ENCODE measurements around the gene KIF5A. TPM values are rescaled to one million over a fixed set of nuclear protein-coding genes. Genes with fewer than 3 reads are reported as not detected.

The KIF5A gene
- total RNA-seq, 2 donors from 2014 or later: 0.81 to 2.7 TPM

- Histone ChIP-seq H3K36me3 (peaks cover 6% of the 10 kb centered on the region), H3K27me3 (replicated peaks; ENCODE audit: insufficient read depth) (no peaks in the 10 kb centered on the region), H3K4me1 (ENCODE audit: control insufficient read depth in 1 of 2, low read depth in 2 of 2) (no peaks in the 10 kb centered on the region), H3K4me3 (no peak overlapping the region), H3K9me3 (no peaks in the 10 kb centered on the region), H3K27ac (no peak overlapping the region)
- TF ChIP-seq CTCF (IDR thresholded peaks at IDR 0.05): no peak
- no peak for ATAC-seq (ENCODE audit: insufficient number of reproducible peaks, low FRiP score, low read depth)
- no peak for DNase-seq (ENCODE audit: low spot score)
Observed at GRCh38 chr12:57579677-57580465, 30.0 kb downstream of the KIF5A start.

- DNase-seq (ENCODE audit: low spot score) (no peak), ATAC-seq (ENCODE audit: insufficient number of reproducible peaks, low FRiP score, low read depth) (no peak)
- H3K36me3 ChIP-seq: peaks cover 6% of the 10 kb centered on the region
- no peak overlapping the region for H3K27ac ChIP-seq
- H3K4me1 ChIP-seq (ENCODE audit: control insufficient read depth in 1 of 2, low read depth in 2 of 2): no peaks in the 10 kb centered on the region
- no peaks in the 10 kb centered on the region for H3K27me3 ChIP-seq (replicated peaks; ENCODE audit: insufficient read depth)
- no peak for TF ChIP-seq CTCF (IDR thresholded peaks at IDR 0.05)
- H3K4me3 ChIP-seq: no peak overlapping the region
- no peaks in the 10 kb centered on the region for H3K9me3 ChIP-seq
Observed at GRCh38 chr12:57580466-57580795, 30.6 kb downstream of the KIF5A start.

- ATAC-seq (ENCODE audit: insufficient number of reproducible peaks, low FRiP score, low read depth) (no peak), DNase-seq (ENCODE audit: low spot score) (no peak)
- peaks cover 6% of the 10 kb centered on the region for H3K36me3 ChIP-seq
- H3K27me3 ChIP-seq (replicated peaks; ENCODE audit: insufficient read depth): no peaks in the 10 kb centered on the region
- H3K4me3 ChIP-seq: no peak overlapping the region
- no peak overlapping the region for H3K27ac ChIP-seq
- TF ChIP-seq CTCF (IDR thresholded peaks at IDR 0.05): no peak
- H3K9me3 ChIP-seq: no peaks in the 10 kb centered on the region
- no peaks in the 10 kb centered on the region for H3K4me1 ChIP-seq (ENCODE audit: control insufficient read depth in 1 of 2, low read depth in 2 of 2)
Observed at GRCh38 chr12:57581802-57582201, 32.0 kb downstream of the KIF5A start.

- ATAC-seq (ENCODE audit: insufficient number of reproducible peaks, low FRiP score, low read depth) (no peak), DNase-seq (ENCODE audit: low spot score) (no peak)
- no peaks in the 10 kb centered on the region for H3K27me3 ChIP-seq (replicated peaks; ENCODE audit: insufficient read depth)
- H3K36me3 ChIP-seq: peaks cover 6% of the 10 kb centered on the region
- no peak for TF ChIP-seq CTCF (IDR thresholded peaks at IDR 0.05)
- H3K4me1 ChIP-seq (ENCODE audit: control insufficient read depth in 1 of 2, low read depth in 2 of 2): no peaks in the 10 kb centered on the region
- H3K9me3 ChIP-seq: no peaks in the 10 kb centered on the region
- no peak overlapping the region for H3K27ac ChIP-seq
- H3K4me3 ChIP-seq: no peak overlapping the region
Observed at GRCh38 chr12:57582440-57582839, 32.6 kb downstream of the KIF5A start.

- peak; percentile 95 for TF ChIP-seq CTCF (IDR thresholded peaks at IDR 0.05)
- ATAC-seq (ENCODE audit: insufficient number of reproducible peaks, low FRiP score, low read depth) (peak; percentile 95), DNase-seq (ENCODE audit: low spot score) (peak; percentile 34)
- Histone ChIP-seq H3K27ac (no peak overlapping the region), H3K36me3 (no peaks in the 10 kb centered on the region), H3K9me3 (no peaks in the 10 kb centered on the region), H3K4me3 (no peak overlapping the region), H3K27me3 (replicated peaks; ENCODE audit: insufficient read depth) (no peaks in the 10 kb centered on the region), H3K4me1 (ENCODE audit: control insufficient read depth in 1 of 2, low read depth in 2 of 2) (no peaks in the 10 kb centered on the region)
Observed at GRCh38 chr12:57583008-57583831, 33.4 kb downstream of the KIF5A start.

Data from thoracic aorta (tissue), 2 donors.